ENCODE measurements around the gene COPS8. TPM values are rescaled to one million over a fixed set of nuclear protein-coding genes. Genes with fewer than 3 reads are reported as not detected.

COPS8 gene
- total RNA-seq, 1 experiment from 2014 or later: 32.6 TPM

DNA sequence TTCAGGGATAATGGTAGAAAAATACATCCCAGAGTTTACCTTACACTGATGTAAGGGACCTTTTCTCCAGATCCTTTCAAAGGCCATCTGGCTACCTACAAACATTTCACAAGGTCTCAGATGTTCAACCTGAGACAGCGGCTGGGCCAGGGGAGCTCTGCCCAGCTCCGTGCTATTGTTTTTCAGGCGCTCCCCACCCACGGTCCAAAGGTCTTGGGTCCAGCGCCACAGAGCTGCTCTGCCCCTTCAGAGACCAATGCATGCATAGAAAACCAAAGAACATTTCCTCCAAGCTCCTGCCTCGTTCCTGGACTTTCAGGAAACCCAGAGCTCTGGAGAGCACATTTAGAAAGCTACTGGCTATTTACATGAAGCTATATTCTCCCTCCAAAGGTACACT, 40.3 kb downstream of the COPS8 start:
- no peak overlapping the region for H3K27ac Mint-ChIP-seq (ENCODE audit: unreplicated experiment)
- no TSS peak for BruUV-seq (replicated peaks)
- H3K4me3 ChIP-seq (ENCODE audit: low read depth, low read length): no peak overlapping the region
- H3K36me3 ChIP-seq (ENCODE audit: control insufficient read depth, insufficient read depth, low read length): no peaks in the 10 kb centered on the region
- TF ChIP-seq, protein P1, sequence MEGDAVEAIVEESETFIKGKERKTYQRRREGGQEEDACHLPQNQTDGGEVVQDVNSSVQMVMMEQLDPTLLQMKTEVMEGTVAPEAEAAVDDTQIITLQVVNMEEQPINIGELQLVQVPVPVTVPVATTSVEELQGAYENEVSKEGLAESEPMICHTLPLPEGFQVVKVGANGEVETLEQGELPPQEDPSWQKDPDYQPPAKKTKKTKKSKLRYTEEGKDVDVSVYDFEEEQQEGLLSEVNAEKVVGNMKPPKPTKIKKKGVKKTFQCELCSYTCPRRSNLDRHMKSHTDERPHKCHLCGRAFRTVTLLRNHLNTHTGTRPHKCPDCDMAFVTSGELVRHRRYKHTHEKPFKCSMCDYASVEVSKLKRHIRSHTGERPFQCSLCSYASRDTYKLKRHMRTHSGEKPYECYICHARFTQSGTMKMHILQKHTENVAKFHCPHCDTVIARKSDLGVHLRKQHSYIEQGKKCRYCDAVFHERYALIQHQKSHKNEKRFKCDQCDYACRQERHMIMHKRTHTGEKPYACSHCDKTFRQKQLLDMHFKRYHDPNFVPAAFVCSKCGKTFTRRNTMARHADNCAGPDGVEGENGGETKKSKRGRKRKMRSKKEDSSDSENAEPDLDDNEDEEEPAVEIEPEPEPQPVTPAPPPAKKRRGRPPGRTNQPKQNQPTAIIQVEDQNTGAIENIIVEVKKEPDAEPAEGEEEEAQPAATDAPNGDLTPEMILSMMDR (IDR thresholded peaks at IDR 0.05; ENCODE audit: insufficient read depth in 1 of 2, low read depth in 1 of 2, low read length in 1 of 2, severe bottlenecking in 1 of 2, unreplicated experiment in 1 of 2): no peak
- no peaks in the 10 kb centered on the region for H3K4me1 ChIP-seq
- H3K27me3 ChIP-seq (replicated peaks; ENCODE audit: control insufficient read depth, insufficient read depth, low read length): no peaks in the 10 kb centered on the region; the same call in 1 of the 2 replicates
- DNase-seq: no peak
- no peak overlapping the region for H3K4me3 Mint-ChIP-seq (ENCODE audit: unreplicated experiment)
- no peaks in the 10 kb centered on the region for H3K9me3 ChIP-seq
- CTCF ChIA-PET: no interaction called here
- peaks cover 5% of the 10 kb centered on the region for H3K4me1 Mint-ChIP-seq (ENCODE audit: low read depth, unreplicated experiment)
- H3K27me3 Mint-ChIP-seq (ENCODE audit: insufficient read depth, unreplicated experiment): no peaks in the 10 kb centered on the region
- POLR2A ChIA-PET: no interaction called here
- H3K9me3 Mint-ChIP-seq (ENCODE audit: unreplicated experiment): no peaks in the 10 kb centered on the region
- H3K36me3 Mint-ChIP-seq (ENCODE audit: insufficient read depth, unreplicated experiment): no peaks in the 10 kb centered on the region
- intact Hi-C loops (cut with micrococcal nuclease; ENCODE audit: unreplicated experiment): no loop called here

DNA sequence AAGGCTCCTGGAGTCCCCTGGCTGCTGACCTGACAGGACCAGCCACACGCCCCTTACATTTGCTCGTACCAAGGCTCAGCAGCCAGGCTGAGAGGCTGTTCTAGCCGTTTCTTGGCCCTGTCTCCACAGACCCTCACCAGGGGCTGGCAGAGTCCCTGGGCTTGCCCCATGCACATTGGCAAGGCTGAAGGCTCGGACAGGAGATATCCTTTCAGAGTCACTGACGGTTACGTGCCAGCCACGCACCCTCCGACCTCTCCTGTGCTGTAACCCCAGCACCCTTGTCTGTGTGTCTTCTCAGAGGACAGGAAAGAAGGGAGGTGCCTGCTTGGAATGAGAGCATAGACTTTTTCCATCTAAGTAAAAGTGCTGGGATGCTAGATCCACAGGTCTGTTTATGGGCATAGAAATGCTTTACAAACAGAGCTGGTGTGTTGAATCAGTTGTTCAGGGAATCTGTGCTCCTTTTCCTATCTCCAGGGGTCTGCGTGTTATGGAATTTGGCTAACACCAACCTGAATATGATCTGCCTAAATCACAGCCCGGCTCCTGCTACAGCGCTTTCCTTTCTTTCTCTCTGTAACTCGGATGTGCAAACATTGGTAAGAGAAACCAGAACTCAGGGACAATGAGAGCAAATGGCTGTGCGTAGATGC, 41.0 kb downstream of the COPS8 start:
- Mint-ChIP-seq H3K27me3 (ENCODE audit: insufficient read depth, unreplicated experiment) (no peaks in the 10 kb centered on the region), H3K4me1 (ENCODE audit: low read depth, unreplicated experiment) (peaks cover 5% of the 10 kb centered on the region), H3K27ac (ENCODE audit: unreplicated experiment) (no peak overlapping the region), H3K36me3 (ENCODE audit: insufficient read depth, unreplicated experiment) (no peaks in the 10 kb centered on the region), H3K9me3 (ENCODE audit: unreplicated experiment) (no peaks in the 10 kb centered on the region), H3K4me3 (ENCODE audit: unreplicated experiment) (no peak overlapping the region)
- intact Hi-C loops (cut with micrococcal nuclease; ENCODE audit: unreplicated experiment): no loop called here
- Histone ChIP-seq H3K27me3 (replicated peaks; ENCODE audit: control insufficient read depth, insufficient read depth, low read length) (no peaks in the 10 kb centered on the region; the same call in 1 of the 2 replicates), H3K9me3 (no peaks in the 10 kb centered on the region), H3K4me3 (ENCODE audit: low read depth, low read length) (no peak overlapping the region), H3K36me3 (ENCODE audit: control insufficient read depth, insufficient read depth, low read length) (no peaks in the 10 kb centered on the region), H3K4me1 (no peaks in the 10 kb centered on the region)
- ChIA-PET CTCF (no interaction called here), POLR2A (no interaction called here)
- DNase-seq: no peak
- BruUV-seq (replicated peaks): no TSS peak
- TF ChIP-seq, protein P1 (IDR thresholded peaks at IDR 0.05; ENCODE audit: insufficient read depth in 1 of 2, low read depth in 1 of 2, low read length in 1 of 2, severe bottlenecking in 1 of 2, unreplicated experiment in 1 of 2): no peak

GRCh38 chr2:237128026-237128703, 42.5 kb downstream of the COPS8 start:
- Mint-ChIP-seq H3K9me3 (ENCODE audit: unreplicated experiment) (no peaks in the 10 kb centered on the region), H3K27ac (ENCODE audit: unreplicated experiment) (no peak overlapping the region), H3K36me3 (ENCODE audit: insufficient read depth, unreplicated experiment) (no peaks in the 10 kb centered on the region), H3K27me3 (ENCODE audit: insufficient read depth, unreplicated experiment) (no peaks in the 10 kb centered on the region), H3K4me3 (ENCODE audit: unreplicated experiment) (no peak overlapping the region), H3K4me1 (ENCODE audit: low read depth, unreplicated experiment) (no peaks in the 10 kb centered on the region)
- Histone ChIP-seq H3K36me3 (ENCODE audit: control insufficient read depth, insufficient read depth, low read length) (no peaks in the 10 kb centered on the region), H3K27me3 (replicated peaks; ENCODE audit: control insufficient read depth, insufficient read depth, low read length) (no peaks in the 10 kb centered on the region; the same call in 1 of the 2 replicates), H3K4me3 (ENCODE audit: low read depth, low read length) (no peak overlapping the region), H3K9me3 (no peaks in the 10 kb centered on the region), H3K4me1 (no peaks in the 10 kb centered on the region)
- CTCF ChIA-PET: interaction anchor here (0.5 kb wide), 1 partner anchor 816 kb away, joined by 3 read pairs; no protein-coding TSS in a partner anchor
- TF ChIP-seq, protein P1 (IDR thresholded peaks at IDR 0.05; ENCODE audit: insufficient read depth in 1 of 2, low read depth in 1 of 2, low read length in 1 of 2, severe bottlenecking in 1 of 2, unreplicated experiment in 1 of 2): no peak
- intact Hi-C loops (cut with micrococcal nuclease; ENCODE audit: unreplicated experiment): no loop called here
- DNase-seq: no peak
- POLR2A ChIA-PET: no interaction called here
- BruUV-seq (replicated peaks): no TSS peak

Measured in Caco-2 (cell line).